PC-9 (cell line): Measurements from ENCODE around the gene PGGHG. TPM values are rescaled to one million over a fixed set of nuclear protein-coding genes. Genes with fewer than 3 reads are reported as not detected.
"Not testable (repeated sequence)": the region's sequence is repeated elsewhere in the genome, so short reads cannot be mapped to it uniquely, and the experiment has no call there.

Experiments
- BruUV-seq: library from RNA; stranded (reverse); fragments of 400-500 nt; replicated peaks from 2 replicates; lab custom pipeline; 2021; lab: Mats Ljungman, UMichigan
- CTCF ChIA-PET: fragments of 300-600 bp; sonication (Branson Sonifier 250); formaldehyde crosslinking; loops from one replicate; lab custom pipeline; 2022; ENCODE audit warnings: antibody characterized with exemption; lab: Charles Lee
- POLR2A ChIA-PET: fragments of 300-600 bp; sonication (Branson Sonifier 250); formaldehyde crosslinking; loops from one replicate; lab custom pipeline; 2022; ENCODE audit warnings: antibody characterized with exemption; ENCODE audit not compliant: unreplicated experiment; lab: Charles Lee
- DNase-seq, 2 experiments: peaks; one replicate each; pipeline versions ENCODE4 v3.0.0 to v3.0.0-alpha.2; 2015 to 2022; ENCODE audit warnings: mixed read lengths in 1 of 2
- H2AFZ ChIP-seq: fragments of 200-600 bp; sonication (generic); 2 replicates; pipeline ENCODE4 v1.8.1; 2017; ENCODE audit warnings: antibody characterized with exemption
- H3F3A ChIP-seq: fragments of 200-600 bp; sonication (generic); 2 replicates; pipeline ENCODE4 v1.8.1; 2017; ENCODE audit warnings: antibody characterized with exemption, mild to moderate bottlenecking, low read depth; ENCODE audit not compliant: insufficient read depth
- H3K27ac ChIP-seq: fragments of 200-600 bp; sonication (generic); 2 replicates; pipeline ENCODE4 v1.6.1; 2016; ENCODE audit warnings: mixed run types
- H3K27me3 ChIP-seq: fragments of 200-600 bp; sonication (generic); 2 replicates; pipeline ENCODE4 v1.6.1; 2016; ENCODE audit warnings: low read depth, mixed run types; ENCODE audit not compliant: insufficient read depth
- H3K36me3 ChIP-seq: fragments of 200-600 bp; sonication (generic); 2 replicates; pipeline ENCODE4 v1.6.1; 2016; ENCODE audit warnings: low read depth, mixed run types
- H3K4me1 ChIP-seq: fragments of 200-600 bp; sonication (generic); replicated peaks from 2 replicates; pipeline ENCODE4 v1.6.1; 2016; ENCODE audit warnings: mixed run types; ENCODE audit not compliant: insufficient read depth
- H3K4me2 ChIP-seq: fragments of 200-600 bp; sonication (generic); 2 replicates; pipeline ENCODE4 v1.6.1; 2017; ENCODE audit warnings: mixed run types
- H3K4me3 ChIP-seq: fragments of 200-600 bp; sonication (generic); 2 replicates; pipeline ENCODE4 v1.6.1; 2016; ENCODE audit warnings: mixed run types
- H3K79me2 ChIP-seq: fragments of 200-600 bp; sonication (generic); 2 replicates; pipeline ENCODE4 v1.6.1; 2017; ENCODE audit warnings: low read depth, mixed run types
- H3K9me2 ChIP-seq: fragments of 200-600 bp; sonication (generic); 2 replicates; pipeline ENCODE4 v1.8.1; 2017; ENCODE audit warnings: mild to moderate bottlenecking; ENCODE audit not compliant: insufficient read depth
- H3K9me3 ChIP-seq: fragments of 200-600 bp; sonication (generic); 2 replicates; pipeline ENCODE4 v1.8.1; 2016; ENCODE audit warnings: low read depth; ENCODE audit not compliant: insufficient read depth
- H4K20me1 ChIP-seq: fragments of 200-600 bp; sonication (generic); 2 replicates; pipeline ENCODE4 v1.8.1; 2017; ENCODE audit not compliant: insufficient read depth
- CTCF ChIP-seq: fragments of 200-600 bp; sonication (generic); conservative IDR thresholded peaks from 2 replicates; pipeline ENCODE4 v1.6.1; 2017; ENCODE audit warnings: mixed run types, antibody characterized with exemption, mild to moderate bottlenecking, moderate library complexity
- EZH2 ChIP-seq: fragments of 200-600 bp; sonication (generic); IDR thresholded peaks from 2 replicates; pipeline ENCODE4 v1.8.0; 2017; ENCODE audit warnings: antibody characterized with exemption, low read depth
- intact Hi-C: fragments of 100-400 bp; cut with micrococcal nuclease; formaldehyde crosslinking; loops from one replicate; pipeline ENCODE4 v1.10.0; 2022; ENCODE audit not compliant: unreplicated experiment
- total RNA-seq: library from RNA; stranded (reverse); gene quantifications from 2 replicates; pipeline ENCODE4 v1.2.3, GENCODE V29; 2021

Gene PGGHG
- total RNA-seq, 1 experiment from 2014 or later = 68.6 TPM

- Histone ChIP-seq H3K27me3 (no peaks in the 10 kb centered on the region), H3K9me2 (no peaks in the 10 kb centered on the region), H3K27ac (no peak overlapping the region), H3K36me3 (no peaks in the 10 kb centered on the region), H3K79me2 (no peaks in the 10 kb centered on the region), H3K9me3 (no peaks in the 10 kb centered on the region), H3K4me1 (no peaks in the 10 kb centered on the region), H4K20me1 (no peaks in the 10 kb centered on the region), H3F3A (no peaks in the 10 kb centered on the region), H2AFZ (no peak overlapping the region), H3K4me2 (no peak overlapping the region), H3K4me3 (no peak overlapping the region)
- CTCF ChIA-PET = no interaction called here
- POLR2A ChIA-PET = no interaction called here
- intact Hi-C loops = loop anchor here (5.0 kb wide), 1 partner anchor 33 kb away; no protein-coding TSS in a partner anchor
- no peak for DNase-seq
- no peak for TF ChIP-seq CTCF
- no TSS peak for BruUV-seq
These were observed 35.2 kb downstream of the PGGHG start for GRCh38 chr11:324156-324555.

GRCh38 chr11:324593-325517 lies 35.9 kb downstream of the PGGHG start:
- H3K4me1 ChIP-seq, H3K4me3 ChIP-seq, H3K36me3 ChIP-seq, H3K27me3 ChIP-seq, H3F3A ChIP-seq, POLR2A ChIA-PET, BruUV-seq, CTCF ChIA-PET, H3K27ac ChIP-seq, H4K20me1 ChIP-seq, H2AFZ ChIP-seq, H3K79me2 ChIP-seq, H3K4me2 ChIP-seq, H3K9me2 ChIP-seq, H3K9me3 ChIP-seq, DNase-seq: not testable (repeated sequence)
- intact Hi-C loops = loop anchor here (5.0 kb wide), 1 partner anchor 32 kb away; no protein-coding TSS in a partner anchor

DNA sequence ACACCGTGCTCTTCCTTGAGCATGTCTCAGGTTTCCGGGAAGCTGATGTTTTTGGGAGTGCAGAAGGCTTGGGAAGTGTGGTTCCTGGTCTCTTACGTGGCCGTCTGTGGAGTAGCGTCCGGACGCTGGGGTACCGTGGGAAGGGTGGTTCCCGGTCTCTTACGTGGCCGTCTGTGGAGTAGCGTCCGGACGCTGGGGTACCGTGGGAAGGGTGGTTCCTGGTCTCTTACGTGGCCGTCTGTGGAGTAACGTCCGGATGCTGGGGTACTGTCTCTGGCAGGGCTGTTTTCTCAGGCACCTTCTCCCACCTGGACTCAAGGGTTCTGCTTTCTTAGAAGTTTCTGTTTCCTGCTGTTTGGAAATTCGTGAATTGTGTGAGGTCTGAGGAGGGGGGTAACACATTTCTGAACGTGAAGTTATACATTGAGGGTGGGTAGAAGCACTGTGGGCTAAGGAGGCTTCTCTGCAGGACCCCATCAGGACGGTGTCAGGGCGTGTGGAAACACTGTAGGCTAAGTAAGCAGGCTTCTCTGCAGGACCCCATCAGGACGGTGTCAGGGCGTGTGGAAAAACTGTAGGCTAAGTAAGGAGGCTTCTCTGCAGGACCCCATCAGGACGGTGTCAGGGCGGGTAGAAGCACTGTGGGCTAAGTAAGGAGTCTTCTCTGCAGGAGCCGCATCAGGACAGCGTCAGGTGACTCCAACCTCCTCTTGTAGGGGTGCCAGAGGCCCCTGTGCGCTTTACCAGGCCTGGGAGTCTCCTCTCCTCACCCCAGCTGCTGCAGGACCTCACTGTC lies 37.1 kb downstream of the PGGHG start:
- no peak overlapping the region for H3K4me3 ChIP-seq
- no peaks in the 10 kb centered on the region for H4K20me1 ChIP-seq
- ChIA-PET POLR2A (no interaction called here), CTCF (no interaction called here)
- H3F3A ChIP-seq = no peaks in the 10 kb centered on the region
- no TSS peak for BruUV-seq
- no peak for DNase-seq
- no peaks in the 10 kb centered on the region for H3K4me1 ChIP-seq
- no peak overlapping the region for H2AFZ ChIP-seq
- TF ChIP-seq CTCF = no peak
- no peak for TF ChIP-seq EZH2
- no peaks in the 10 kb centered on the region for H3K79me2 ChIP-seq
- no peaks in the 10 kb centered on the region for H3K36me3 ChIP-seq
- intact Hi-C loops = no loop called here
- H3K27ac ChIP-seq = no peak overlapping the region
- no peaks in the 10 kb centered on the region for H3K9me3 ChIP-seq
- H3K9me2 ChIP-seq = no peaks in the 10 kb centered on the region
- H3K4me2 ChIP-seq = no peak overlapping the region
- H3K27me3 ChIP-seq = no peaks in the 10 kb centered on the region
